Measurements from ENCODE around the gene UNC13C. TPM values are rescaled to one million over a fixed set of nuclear protein-coding genes. Genes with fewer than 3 reads are reported as not detected.

Gene UNC13C
- total RNA-seq, 1 experiment from 2014 or later: not detected

DNA sequence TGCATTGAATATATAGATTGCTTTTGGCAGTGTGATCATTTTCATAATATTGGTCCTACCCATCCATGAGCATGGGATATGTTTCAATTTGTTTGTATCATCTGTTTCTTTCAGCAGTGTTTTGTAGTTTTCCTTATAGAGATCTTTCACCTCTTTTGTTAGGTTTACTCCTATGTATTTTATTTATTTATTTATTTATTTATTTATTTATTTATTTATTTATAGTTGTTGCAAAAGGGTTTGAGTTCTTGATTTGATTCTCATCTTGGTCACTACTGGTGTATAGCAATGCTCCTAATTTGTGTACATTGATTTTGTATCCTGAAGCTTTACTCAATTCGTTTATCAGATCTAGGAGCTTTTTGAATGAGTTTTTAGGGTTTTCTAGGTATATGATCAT lies 478.2 kb downstream of the UNC13C start:
- H3K9ac ChIP-seq (ENCODE audit: low read length): no peak overlapping the region
- no peaks in the 10 kb centered on the region for H3K27me3 ChIP-seq (ENCODE audit: insufficient read depth, low read length)
- POLR2A ChIA-PET: no interaction called here
- intact Hi-C loops (cut with micrococcal nuclease): no loop called here
- TF ChIP-seq, protein P1, sequence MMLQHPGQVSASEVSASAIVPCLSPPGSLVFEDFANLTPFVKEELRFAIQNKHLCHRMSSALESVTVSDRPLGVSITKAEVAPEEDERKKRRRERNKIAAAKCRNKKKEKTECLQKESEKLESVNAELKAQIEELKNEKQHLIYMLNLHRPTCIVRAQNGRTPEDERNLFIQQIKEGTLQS (IDR thresholded peaks at IDR 0.05): no peak
- TF ChIP-seq SIN3A (IDR thresholded peaks at IDR 0.05; ENCODE audit: low read depth) (no peak), ELF1 (IDR thresholded peaks at IDR 0.05; ENCODE audit: borderline replicate concordance, low read depth) (no peak), POLR2AphosphoS5 (IDR thresholded peaks at IDR 0.05; ENCODE audit: low read depth, low read length) (no peak), POLR2A (IDR thresholded peaks at IDR 0.05; ENCODE audit: borderline replicate concordance, extremely low read depth, insufficient read depth, insufficient read length) (no peak), ZNF274 (IDR thresholded peaks at IDR 0.05; ENCODE audit: low read depth, low read length) (no peak), TCF7L2 (IDR thresholded peaks at IDR 0.05; ENCODE audit: borderline replicate concordance, extremely low read depth, insufficient read depth, insufficient read length) (no peak), CBX3 (IDR thresholded peaks at IDR 0.05; ENCODE audit: low read depth) (no peak), JUND (IDR thresholded peaks at IDR 0.05) (no peak), EGR1 (IDR thresholded peaks at IDR 0.05; ENCODE audit: low read depth) (no peak), SP1 (IDR thresholded peaks at IDR 0.05; ENCODE audit: low read depth) (no peak), YY1 (IDR thresholded peaks at IDR 0.05; ENCODE audit: extremely low read depth, insufficient replicate concordance, low read depth, low read length) (no peak), ZFX (IDR thresholded peaks at IDR 0.05) (no peak)
- TF ChIP-seq, protein P2, sequence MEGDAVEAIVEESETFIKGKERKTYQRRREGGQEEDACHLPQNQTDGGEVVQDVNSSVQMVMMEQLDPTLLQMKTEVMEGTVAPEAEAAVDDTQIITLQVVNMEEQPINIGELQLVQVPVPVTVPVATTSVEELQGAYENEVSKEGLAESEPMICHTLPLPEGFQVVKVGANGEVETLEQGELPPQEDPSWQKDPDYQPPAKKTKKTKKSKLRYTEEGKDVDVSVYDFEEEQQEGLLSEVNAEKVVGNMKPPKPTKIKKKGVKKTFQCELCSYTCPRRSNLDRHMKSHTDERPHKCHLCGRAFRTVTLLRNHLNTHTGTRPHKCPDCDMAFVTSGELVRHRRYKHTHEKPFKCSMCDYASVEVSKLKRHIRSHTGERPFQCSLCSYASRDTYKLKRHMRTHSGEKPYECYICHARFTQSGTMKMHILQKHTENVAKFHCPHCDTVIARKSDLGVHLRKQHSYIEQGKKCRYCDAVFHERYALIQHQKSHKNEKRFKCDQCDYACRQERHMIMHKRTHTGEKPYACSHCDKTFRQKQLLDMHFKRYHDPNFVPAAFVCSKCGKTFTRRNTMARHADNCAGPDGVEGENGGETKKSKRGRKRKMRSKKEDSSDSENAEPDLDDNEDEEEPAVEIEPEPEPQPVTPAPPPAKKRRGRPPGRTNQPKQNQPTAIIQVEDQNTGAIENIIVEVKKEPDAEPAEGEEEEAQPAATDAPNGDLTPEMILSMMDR (IDR thresholded peaks at IDR 0.05 in 2 of 3, conservative IDR thresholded peaks at IDR 0.05 in 1 of 3; ENCODE audit: borderline replicate concordance in 1 of 3, insufficient read depth in 1 of 3, low read depth in 2 of 3, low read length in 2 of 3): no peak
- TF ChIP-seq, protein P3, sequence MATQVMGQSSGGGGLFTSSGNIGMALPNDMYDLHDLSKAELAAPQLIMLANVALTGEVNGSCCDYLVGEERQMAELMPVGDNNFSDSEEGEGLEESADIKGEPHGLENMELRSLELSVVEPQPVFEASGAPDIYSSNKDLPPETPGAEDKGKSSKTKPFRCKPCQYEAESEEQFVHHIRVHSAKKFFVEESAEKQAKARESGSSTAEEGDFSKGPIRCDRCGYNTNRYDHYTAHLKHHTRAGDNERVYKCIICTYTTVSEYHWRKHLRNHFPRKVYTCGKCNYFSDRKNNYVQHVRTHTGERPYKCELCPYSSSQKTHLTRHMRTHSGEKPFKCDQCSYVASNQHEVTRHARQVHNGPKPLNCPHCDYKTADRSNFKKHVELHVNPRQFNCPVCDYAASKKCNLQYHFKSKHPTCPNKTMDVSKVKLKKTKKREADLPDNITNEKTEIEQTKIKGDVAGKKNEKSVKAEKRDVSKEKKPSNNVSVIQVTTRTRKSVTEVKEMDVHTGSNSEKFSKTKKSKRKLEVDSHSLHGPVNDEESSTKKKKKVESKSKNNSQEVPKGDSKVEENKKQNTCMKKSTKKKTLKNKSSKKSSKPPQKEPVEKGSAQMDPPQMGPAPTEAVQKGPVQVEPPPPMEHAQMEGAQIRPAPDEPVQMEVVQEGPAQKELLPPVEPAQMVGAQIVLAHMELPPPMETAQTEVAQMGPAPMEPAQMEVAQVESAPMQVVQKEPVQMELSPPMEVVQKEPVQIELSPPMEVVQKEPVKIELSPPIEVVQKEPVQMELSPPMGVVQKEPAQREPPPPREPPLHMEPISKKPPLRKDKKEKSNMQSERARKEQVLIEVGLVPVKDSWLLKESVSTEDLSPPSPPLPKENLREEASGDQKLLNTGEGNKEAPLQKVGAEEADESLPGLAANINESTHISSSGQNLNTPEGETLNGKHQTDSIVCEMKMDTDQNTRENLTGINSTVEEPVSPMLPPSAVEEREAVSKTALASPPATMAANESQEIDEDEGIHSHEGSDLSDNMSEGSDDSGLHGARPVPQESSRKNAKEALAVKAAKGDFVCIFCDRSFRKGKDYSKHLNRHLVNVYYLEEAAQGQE (IDR thresholded peaks at IDR 0.05; ENCODE audit: low read depth): no peak
- TF ChIP-seq, protein P4, sequence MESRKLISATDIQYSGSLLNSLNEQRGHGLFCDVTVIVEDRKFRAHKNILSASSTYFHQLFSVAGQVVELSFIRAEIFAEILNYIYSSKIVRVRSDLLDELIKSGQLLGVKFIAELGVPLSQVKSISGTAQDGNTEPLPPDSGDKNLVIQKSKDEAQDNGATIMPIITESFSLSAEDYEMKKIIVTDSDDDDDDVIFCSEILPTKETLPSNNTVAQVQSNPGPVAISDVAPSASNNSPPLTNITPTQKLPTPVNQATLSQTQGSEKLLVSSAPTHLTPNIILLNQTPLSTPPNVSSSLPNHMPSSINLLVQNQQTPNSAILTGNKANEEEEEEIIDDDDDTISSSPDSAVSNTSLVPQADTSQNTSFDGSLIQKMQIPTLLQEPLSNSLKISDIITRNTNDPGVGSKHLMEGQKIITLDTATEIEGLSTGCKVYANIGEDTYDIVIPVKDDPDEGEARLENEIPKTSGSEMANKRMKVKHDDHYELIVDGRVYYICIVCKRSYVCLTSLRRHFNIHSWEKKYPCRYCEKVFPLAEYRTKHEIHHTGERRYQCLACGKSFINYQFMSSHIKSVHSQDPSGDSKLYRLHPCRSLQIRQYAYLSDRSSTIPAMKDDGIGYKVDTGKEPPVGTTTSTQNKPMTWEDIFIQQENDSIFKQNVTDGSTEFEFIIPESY (IDR thresholded peaks at IDR 0.05; ENCODE audit: extremely low read depth, insufficient replicate concordance, low read length): no peak
- no peak overlapping the region for H2AFZ ChIP-seq (ENCODE audit: low read depth, low read length, poor library complexity, severe bottlenecking)
- H3K36me3 ChIP-seq (ENCODE audit: control insufficient read depth in 1 of 2, insufficient read depth in 2 of 2, low read length in 2 of 2): no peaks in the 10 kb centered on the region
- H3K9me3 ChIP-seq (ENCODE audit: control insufficient read depth in 1 of 2, insufficient read depth in 1 of 2, low read depth in 1 of 2, low read length in 2 of 2): peaks cover 17 to 26% of the 10 kb centered on the region in 2 experiments; a peak in 3 of 4 replicates
- BruUV-seq (replicated peaks): no TSS peak
- no peak overlapping the region for H3K4me3 ChIP-seq (replicated peaks in 1 of 2; ENCODE audit: low read depth in 1 of 2, low read length in 2 of 2)
- CTCF ChIA-PET: no interaction called here
- no peaks in the 10 kb centered on the region for H3K4me1 ChIP-seq (ENCODE audit: control insufficient read depth in 1 of 2, insufficient read depth in 2 of 2, low read length in 2 of 2)
- no peaks in the 10 kb centered on the region for H4K20me1 ChIP-seq (ENCODE audit: insufficient read depth)
- H3K27ac ChIP-seq (ENCODE audit: low read depth, low read length): no peak overlapping the region
- H3K9me2 ChIP-seq (ENCODE audit: insufficient read depth): no peaks in the 10 kb centered on the region
- H3K4me2 ChIP-seq (ENCODE audit: low read length): no peak overlapping the region
- ATAC-seq (no peak), DNase-seq (ENCODE audit: low read depth, low spot score) (no peak)
- no peaks in the 10 kb centered on the region for H3K79me2 ChIP-seq (ENCODE audit: insufficient read depth, low read length)
- RAD21 ChIA-PET (ENCODE audit: low non-redundant PET in 1 of 2, low total read pairs in 2 of 2, uncharacterized antibody in 2 of 2, unreplicated experiment in 2 of 2): no interaction called here

All from HCT116 (cell line).